Kidney (tissue), 14 donors: ENCODE measurements around the gene WFS1. TPM values are rescaled to one million over a fixed set of nuclear protein-coding genes. Genes with fewer than 3 reads are reported as not detected.

Experiments
- DNase-seq, 5 donors: peaks; one replicate each; pipeline ENCODE4 v3.0.0-alpha.2; 2013 to 2020
- FAIRE-seq: peaks from 2 replicates; lab custom pipeline; 2012; peaks lifted over from hg19 to GRCh38; lab: Jason Lieb, UNC
- H3K27ac ChIP-seq, 2 donors: one replicate each; pipeline ENCODE4 v1.7.0; 2013; ENCODE audit warnings: low read depth in 2 of 2, low read length in 2 of 2, inconsistent platforms in 1 of 2
- H3K27me3 ChIP-seq: one replicate; pipeline ENCODE4 v1.7.1; 2013; ENCODE audit warnings: low read length, inconsistent platforms; ENCODE audit not compliant: control insufficient read depth, insufficient read depth
- H3K36me3 ChIP-seq, 3 donors: one replicate each; pipeline versions ENCODE4 v1.7.0 to v1.7.1; 2013; ENCODE audit warnings: low read length in 3 of 3, control low read depth in 1 of 3, inconsistent platforms in 1 of 3; ENCODE audit not compliant: insufficient read depth in 3 of 3, control insufficient read depth in 2 of 3
- H3K4me1 ChIP-seq, 3 donors: one replicate each; pipeline versions ENCODE4 v1.7.0 to v1.7.1; 2013; ENCODE audit warnings: low read length in 3 of 3, inconsistent platforms in 1 of 3, low read depth in 1 of 3; ENCODE audit not compliant: control insufficient read depth in 2 of 3, insufficient read depth in 2 of 3
- H3K4me3 ChIP-seq, 3 donors: one replicate each; pipeline versions ENCODE4 v1.7.0 to v1.8.1; 2013; ENCODE audit warnings: low read length in 3 of 3, control low read depth in 1 of 3, inconsistent platforms in 1 of 3
- H3K9ac ChIP-seq, 3 donors: one replicate each; pipeline versions ENCODE4 v1.7.0 to v1.7.1; 2013; ENCODE audit warnings: low read length in 3 of 3, control low read depth in 1 of 3, inconsistent platforms in 1 of 3
- H3K9me3 ChIP-seq, 3 donors: one replicate each; pipeline versions ENCODE4 v1.7.0 to v1.7.1; 2013; ENCODE audit warnings: low read length in 3 of 3, control low read depth in 1 of 3, inconsistent platforms in 1 of 3; ENCODE audit not compliant: control insufficient read depth in 2 of 3, insufficient read depth in 1 of 3
- CTCF ChIP-seq: IDR thresholded peaks from 3 replicates; pipeline ENCODE4 v1.5.1; 2012; ENCODE audit warnings: mild to moderate bottlenecking, moderate library complexity, borderline replicate concordance; ENCODE audit not compliant: insufficient read depth; ENCODE audit errors: extremely low read depth
- intact Hi-C: fragments of 100-400 bp; cut with DNase I; formaldehyde crosslinking; loops from one replicate; pipeline ENCODE4 v1.11.1; 2022
- polyA plus RNA-seq: library from polyadenylated mRNA; stranded (reverse); fragments of 350-450 nt; fragmentation: Illumina TruSeq; extraction: RNeasy Lipid Tissue Mini Kit (QIAGEN cat#74804); gene quantifications from one replicate; pipeline ENCODE4 v1.2.3, GENCODE V29; 2014; ENCODE audit warnings: low read depth, low replicate concordance; ENCODE audit not compliant: insufficient read depth
- total RNA-seq: library from RNA; stranded (reverse); fragmentation: NEBNext Ultra II Directional; extraction: Animal tissue kit (Norgen Biotek cat#: 25700); gene quantifications from one replicate; pipeline ENCODE4 v1.2.1, GENCODE V29; 2021
- donor health status: control.
- donor health status: control.
- donor health status: control.
- donor health status: control.
- donor health status: control.
- donor health status: DM: yes; HTN: yes; CAD: no.
- donor health status: Normal renal cell carcinoma (clear cell type).

The WFS1 gene
- total and polyA plus RNA-seq, 2 donors from 2014 or later = 20.8 to 31.4 TPM

GRCh38 chr4:6250235-6250983 is 19.2 kb upstream of the WFS1 start:
- FAIRE-seq (peak; percentile 23), DNase-seq (peak in 2 of 5 donors; percentile 89 to 90)
- Histone ChIP-seq H3K27me3 (peaks cover 2% of the 10 kb centered on the region), H3K36me3 (no peaks in the 10 kb centered on the region), H3K4me3 (no peak overlapping the region), H3K9me3 (no peaks in the 10 kb centered on the region), H3K9ac (no peak overlapping the region), H3K4me1 (no peaks in the 10 kb centered on the region), H3K27ac (no peak overlapping the region)
- intact Hi-C loops = loop anchor here (5.0 kb wide), 1 partner anchor 77 kb away; no protein-coding TSS in a partner anchor
- TF ChIP-seq CTCF = peak; percentile 88

- intact Hi-C loops = loop anchor here (5.0 kb wide), 1 partner anchor 76 kb away; no protein-coding TSS in a partner anchor
- peaks cover 2% of the 10 kb centered on the region for H3K27me3 ChIP-seq
- DNase-seq (no peak), FAIRE-seq (no peak)
- no peaks in the 10 kb centered on the region for H3K4me1 ChIP-seq
- no peak overlapping the region for H3K27ac ChIP-seq
- TF ChIP-seq CTCF = no peak
- no peak overlapping the region for H3K9ac ChIP-seq
- H3K36me3 ChIP-seq = no peaks in the 10 kb centered on the region
- no peaks in the 10 kb centered on the region for H3K9me3 ChIP-seq
- H3K4me3 ChIP-seq = no peak overlapping the region
Measured at GRCh38 chr4:6250984-6251295, 18.7 kb upstream of the WFS1 start.

GRCh38 chr4:6251365-6251764 is 18.3 kb upstream of the WFS1 start:
- H3K36me3 ChIP-seq = no peaks in the 10 kb centered on the region
- no peak for TF ChIP-seq CTCF
- peaks cover 2% of the 10 kb centered on the region for H3K27me3 ChIP-seq
- H3K4me3 ChIP-seq = no peak overlapping the region
- no peak for FAIRE-seq
- intact Hi-C loops = loop anchor here (5.0 kb wide), 1 partner anchor 76 kb away; no protein-coding TSS in a partner anchor
- no peaks in the 10 kb centered on the region for H3K9me3 ChIP-seq
- DNase-seq = peak in 1 of 5 donors; percentile 60
- H3K9ac ChIP-seq = no peak overlapping the region
- no peak overlapping the region for H3K27ac ChIP-seq
- H3K4me1 ChIP-seq = no peaks in the 10 kb centered on the region
